Neural cell (in vitro differentiated cells): ENCODE measurements around the gene SPEF1. TPM values are rescaled to one million over a fixed set of nuclear protein-coding genes. Genes with fewer than 3 reads are reported as not detected.

Experiments used
- H2AFZ ChIP-seq: fragments of 200-600, 300-800 bp; sonication (generic), shearing (Covaris generic); 2 replicates; pipeline ENCODE4 v1.6.0; 2014; ENCODE audit warnings: low read depth, mild to moderate bottlenecking, antibody characterized with exemption, low read length, moderate library complexity
- H3F3A ChIP-seq: fragments of 200-600 bp; shearing (Covaris generic); 2 replicates; pipeline ENCODE4 v1.6.1; 2016; ENCODE audit warnings: mild to moderate bottlenecking, moderate library complexity, mixed read lengths, antibody characterized with exemption, low read length; ENCODE audit not compliant: insufficient read depth, poor library complexity, severe bottlenecking
- H3K27ac ChIP-seq: fragments of 200-600, 300-800 bp; sonication (generic), shearing (Covaris generic); 2 replicates; pipeline ENCODE4 v1.5.1; 2014; ENCODE audit warnings: mild to moderate bottlenecking, low read length, moderate library complexity
- H3K27me3 ChIP-seq: fragments of 300-800, 200-600 bp; sonication (generic), shearing (Covaris generic); 2 replicates; pipeline ENCODE4 v1.6.0; 2014; ENCODE audit warnings: mild to moderate bottlenecking, low read depth, low read length, moderate library complexity; ENCODE audit not compliant: insufficient read depth
- H3K36me3 ChIP-seq: fragments of 300-800, 200-600 bp; sonication (generic), shearing (Covaris generic); 2 replicates; pipeline ENCODE4 v1.5.1; 2014; ENCODE audit warnings: mild to moderate bottlenecking, antibody characterized with exemption, low read length, moderate library complexity; ENCODE audit not compliant: insufficient read depth
- H3K4me2 ChIP-seq: fragments of 300-800, 200-600 bp; sonication (generic), shearing (Covaris generic); 2 replicates; pipeline ENCODE4 v1.6.0; 2014; ENCODE audit warnings: mild to moderate bottlenecking, low read length
- H3K4me3 ChIP-seq: fragments of 300-800, 200-600 bp; sonication (generic), shearing (Covaris generic); 2 replicates; pipeline ENCODE4 v1.5.1; 2014; ENCODE audit warnings: mild to moderate bottlenecking, low read length, moderate library complexity
- H3K79me2 ChIP-seq: fragments of 200-600 bp; shearing (Covaris generic); replicated peaks from 2 replicates; pipeline ENCODE4 v1.6.0; 2014; ENCODE audit warnings: mild to moderate bottlenecking, low read length, moderate library complexity; ENCODE audit not compliant: insufficient read depth
- H3K9ac ChIP-seq: fragments of 300-800, 200-600 bp; sonication (generic), shearing (Covaris generic); 2 replicates; pipeline ENCODE4 v1.6.1; 2016; ENCODE audit warnings: mild to moderate bottlenecking, low read length, mixed read lengths
- H3K9me2 ChIP-seq: fragments of 200-600 bp; shearing (Covaris generic); 2 replicates; pipeline ENCODE4 v1.6.1; 2016; ENCODE audit warnings: mild to moderate bottlenecking, low read length, mixed read lengths; ENCODE audit not compliant: insufficient read depth
- H3K9me3 ChIP-seq: fragments of 200-600, 300-800 bp; sonication (generic), shearing (Covaris generic); 2 replicates; pipeline ENCODE4 v1.6.1; 2016; ENCODE audit warnings: mild to moderate bottlenecking, mixed run types, low read length, moderate library complexity, mixed read lengths
- H4K20me1 ChIP-seq: fragments of 200-600 bp; shearing (Covaris generic); 2 replicates; pipeline ENCODE4 v1.6.1; 2016; ENCODE audit warnings: mild to moderate bottlenecking, mixed run types; ENCODE audit not compliant: insufficient read depth
- CTCF ChIP-seq: fragments of 450-650 bp; IDR thresholded peaks from 2 replicates; pipeline ENCODE4 v1.5.1; 2014; ENCODE audit warnings: antibody characterized with exemption, mild to moderate bottlenecking, moderate library complexity; ENCODE audit not compliant: poor library complexity, severe bottlenecking
- EP300 ChIP-seq: fragments of 450-650 bp; conservative IDR thresholded peaks from 2 replicates; pipeline ENCODE4 v1.6.1; 2014; ENCODE audit warnings: antibody characterized with exemption, mild to moderate bottlenecking, moderate library complexity; ENCODE audit not compliant: poor library complexity, severe bottlenecking
- EZH2 ChIP-seq: fragments of 200-600, 300-800 bp; shearing (Covaris generic), sonication (generic); IDR thresholded peaks from 2 replicates; pipeline ENCODE4 v1.6.1; 2014; ENCODE audit warnings: antibody characterized with exemption, low read length, borderline replicate concordance, mild to moderate bottlenecking; ENCODE audit not compliant: insufficient read depth, poor library complexity, severe bottlenecking
- MXI1 ChIP-seq: fragments of 450-650 bp; conservative IDR thresholded peaks from 2 replicates; pipeline ENCODE4 v1.6.1; 2014; ENCODE audit warnings: antibody characterized with exemption, mild to moderate bottlenecking; ENCODE audit not compliant: poor library complexity, severe bottlenecking
- POLR2AphosphoS5 ChIP-seq: IDR thresholded peaks from 2 replicates; pipeline ENCODE4 v1.6.1; 2012
- RAD21 ChIP-seq: fragments of 450-650 bp; conservative IDR thresholded peaks from 2 replicates; pipeline ENCODE4 v1.6.1; 2014; ENCODE audit warnings: antibody characterized with exemption, mild to moderate bottlenecking, moderate library complexity
- REST ChIP-seq: IDR thresholded peaks from 2 replicates; pipeline ENCODE4 v1.6.1; 2012; ENCODE audit warnings: borderline replicate concordance
- SMC3 ChIP-seq: fragments of 450-650 bp; conservative IDR thresholded peaks from 2 replicates; pipeline ENCODE4 v1.6.1; 2014; ENCODE audit warnings: antibody characterized with exemption, mild to moderate bottlenecking, moderate library complexity; ENCODE audit not compliant: poor library complexity
- TAF1 ChIP-seq: IDR thresholded peaks from 2 replicates; pipeline ENCODE4 v1.6.1; 2012; ENCODE audit warnings: low read depth
- polyA plus RNA-seq: library from polyadenylated mRNA; depleted of rRNA; stranded (reverse); fragments of >200 nt; gene quantifications from 2 replicates; pipeline ENCODE4 v1.2.3, GENCODE V29; 2014

Gene SPEF1
- polyA plus RNA-seq, 1 donor from 2014 or later = 0.58 TPM

GRCh38 chr20:3740615-3741301 lies 40.5 kb downstream of the SPEF1 start:
- Histone ChIP-seq H3K36me3 (no peaks in the 10 kb centered on the region), H4K20me1 (no peaks in the 10 kb centered on the region), H3F3A (no peaks in the 10 kb centered on the region), H2AFZ (no peak overlapping the region), H3K4me3 (no peak overlapping the region), H3K27me3 (peaks cover 20% of the 10 kb centered on the region), H3K9ac (no peak overlapping the region), H3K27ac (no peak overlapping the region), H3K9me3 (no peaks in the 10 kb centered on the region), H3K4me2 (no peak overlapping the region), H3K79me2 (no peaks in the 10 kb centered on the region), H3K9me2 (no peaks in the 10 kb centered on the region)
- TF ChIP-seq TAF1 (no peak), REST (no peak), MXI1 (no peak), CTCF (no peak), SMC3 (no peak), EZH2 (no peak), POLR2AphosphoS5 (no peak), RAD21 (no peak), EP300 (no peak)

- no peaks in the 10 kb centered on the region for H3K9me3 ChIP-seq
- H3K36me3 ChIP-seq = no peaks in the 10 kb centered on the region
- no peak overlapping the region for H2AFZ ChIP-seq
- no peaks in the 10 kb centered on the region for H4K20me1 ChIP-seq
- no peak overlapping the region for H3K27ac ChIP-seq
- no peak overlapping the region for H3K9ac ChIP-seq
- no peak overlapping the region for H3K4me2 ChIP-seq
- H3K79me2 ChIP-seq = no peaks in the 10 kb centered on the region
- H3F3A ChIP-seq = no peaks in the 10 kb centered on the region
- H3K4me3 ChIP-seq = no peak overlapping the region
- peaks cover 12% of the 10 kb centered on the region for H3K27me3 ChIP-seq
- H3K9me2 ChIP-seq = no peaks in the 10 kb centered on the region
- TF ChIP-seq EP300 (no peak), CTCF (no peak), EZH2 (no peak), SMC3 (no peak)
These were observed 41.3 kb downstream of the SPEF1 start for GRCh38 chr20:3739926-3740451.
